K562 (cell line): ENCODE data around the gene LRRC71. TPM values are rescaled to one million over a fixed set of nuclear protein-coding genes. Genes with fewer than 3 reads are reported as not detected.

ENCODE experiments used
- ATF1 ChIP-seq, 2 experiments: fragments of 450-650 bp in 1 of 2; IDR thresholded peaks; 2 replicates each; pipeline ENCODE4 v1.6.1; 2016; ENCODE audit warnings: missing compliant biosample characterization in 1 of 2, missing genetic modification characterization in 1 of 2
- ATF7 ChIP-seq: fragments of 450-650 bp; IDR thresholded peaks from 2 replicates; pipeline ENCODE4 v1.7.1; 2014; ENCODE audit warnings: mild to moderate bottlenecking, moderate library complexity
- KDM5B ChIP-seq: fragments of 200-600 bp; sonication (generic); IDR thresholded peaks from 2 replicates; pipeline ENCODE4 v1.6.1; 2012; ENCODE audit warnings: low read depth, mild to moderate bottlenecking, moderate library complexity, low read length, control low read depth, inconsistent platforms; ENCODE audit not compliant: insufficient replicate concordance
- SRSF3 ChIP-seq: fragments of 200-400 bp; formaldehyde crosslinking; IDR thresholded peaks from 2 replicates; pipeline ENCODE4 v1.6.1; 2016; ENCODE audit warnings: mild to moderate bottlenecking, low read length, moderate library complexity; ENCODE audit not compliant: insufficient read depth
- ZBTB11 ChIP-seq, 3 experiments: fragments of 200-800 bp in 1 of 3; fragments of 250-450 bp in 1 of 3; fragments of 450-650 bp in 1 of 3; sonication (Bioruptor Pico) in 1 of 3; sonication (Bioruptor generic) in 1 of 3; formaldehyde crosslinking in 1 of 3; IDR thresholded peaks; 2 replicates each; pipeline versions ENCODE4 v1.6.1 to v1.8.0; 2016 to 2022; ENCODE audit warnings: mild to moderate bottlenecking in 2 of 3, missing genetic modification characterization in 2 of 3, missing compliant biosample characterization in 1 of 3, moderate library complexity in 1 of 3
- ZFX ChIP-seq: sonication (generic); formaldehyde crosslinking; IDR thresholded peaks from 2 replicates; pipeline ENCODE4 v1.8.0; 2022; ENCODE audit warnings: mild to moderate bottlenecking, missing genetic modification reagents, moderate library complexity
- polyA plus RNA-seq, 8 experiments: library from polyadenylated mRNA; depleted of rRNA in 4 of 8; stranded (reverse) in 5 of 8; unstranded in 3 of 8; fragments of >200 nt; fragmentation: Nextera tagmentation in 2 of 8; fragmentation: Illumina TruSeq in 1 of 8; extraction: Ambion mirVana in 2 of 8; extraction: Trizol in 1 of 8; gene quantifications; 2 replicates each; pipeline versions ENCODE4 v1.2.1 to v1.2.3, GENCODE V29; 2011 to 2014; ENCODE audit warnings: inconsistent platforms in 1 of 8, missing spikeins in 1 of 8
- total RNA-seq, 7 experiments: library from RNA; depleted of rRNA in 6 of 7; stranded (reverse); fragments of >200 nt in 6 of 7; fragmentation: Illumina TruSeq in 2 of 7; extraction: Trizol in 2 of 7; gene quantifications; 2 replicates each; pipeline versions ENCODE4 v1.2.1 to v1.2.3, GENCODE V29; 2011 to 2021; ENCODE audit warnings: low replicate concordance in 1 of 7
- TF ChIP-seq, protein P1 (sequence below), 2 experiments: IDR thresholded peaks; 2 replicates each; pipeline ENCODE4 v1.6.1; 2012; ENCODE audit warnings: improper control_type of control experiment in 2 of 2, low read depth in 2 of 2, low read length in 2 of 2, borderline replicate concordance in 1 of 2

LRRC71 gene
- total and polyA plus RNA-seq, 9 of the 15 experiments (the other 6 are each of a cell fraction or from before 2014, with no cell fraction given) = 0.06 to 1.2 (median 0.51) TPM; not detected in 1

DNA sequence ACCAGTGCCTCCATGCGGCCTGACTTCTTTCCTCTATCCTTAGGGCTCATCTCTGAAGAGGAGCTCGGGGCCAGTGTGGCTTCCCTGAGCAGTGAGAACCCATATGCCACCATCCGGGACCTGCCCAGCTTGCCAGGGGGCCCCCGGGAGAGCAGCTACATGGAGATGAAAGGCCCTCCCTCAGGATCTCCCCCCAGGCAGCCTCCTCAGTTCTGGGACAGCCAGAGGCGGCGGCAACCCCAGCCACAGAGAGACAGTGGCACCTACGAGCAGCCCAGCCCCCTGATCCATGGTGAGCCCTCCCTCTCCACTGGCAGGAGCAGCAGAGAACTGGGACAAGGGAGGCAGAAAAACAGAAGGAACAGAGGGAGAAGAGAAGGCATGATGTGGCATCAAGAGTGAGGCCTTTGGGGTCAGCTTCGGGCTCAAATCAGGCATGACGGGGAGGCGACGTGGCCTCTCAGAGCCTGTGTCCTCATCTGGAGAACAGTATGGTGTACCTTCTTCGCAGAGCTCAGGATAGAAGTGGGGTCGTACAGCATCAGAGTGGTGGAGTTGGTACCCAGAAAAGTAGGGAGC is 6.5 kb upstream of the LRRC71 start (continued):
- TF ChIP-seq ZBTB11 (CRISPR knock-in tag; IDR thresholded peaks at IDR 0.05) (0 out of 6 replicates have a peak, but pooled peaks of 1 of the 3 experiments have one; percentile 9), ATF1 (CRISPR knock-in tag; IDR thresholded peaks at IDR 0.05) (no peak), ATF1 (tag; IDR thresholded peaks at IDR 0.05) (peak; percentile 2; the same call in 1 of the 2 replicates), ZFX (CRISPR knock-in tag) (peak; percentile 49), KDM5B (no peak), SRSF3 (0 out of 2 replicates have a peak, but pooled peaks have one; percentile 24), ATF7 (no peak)
- TF ChIP-seq, protein P1, sequence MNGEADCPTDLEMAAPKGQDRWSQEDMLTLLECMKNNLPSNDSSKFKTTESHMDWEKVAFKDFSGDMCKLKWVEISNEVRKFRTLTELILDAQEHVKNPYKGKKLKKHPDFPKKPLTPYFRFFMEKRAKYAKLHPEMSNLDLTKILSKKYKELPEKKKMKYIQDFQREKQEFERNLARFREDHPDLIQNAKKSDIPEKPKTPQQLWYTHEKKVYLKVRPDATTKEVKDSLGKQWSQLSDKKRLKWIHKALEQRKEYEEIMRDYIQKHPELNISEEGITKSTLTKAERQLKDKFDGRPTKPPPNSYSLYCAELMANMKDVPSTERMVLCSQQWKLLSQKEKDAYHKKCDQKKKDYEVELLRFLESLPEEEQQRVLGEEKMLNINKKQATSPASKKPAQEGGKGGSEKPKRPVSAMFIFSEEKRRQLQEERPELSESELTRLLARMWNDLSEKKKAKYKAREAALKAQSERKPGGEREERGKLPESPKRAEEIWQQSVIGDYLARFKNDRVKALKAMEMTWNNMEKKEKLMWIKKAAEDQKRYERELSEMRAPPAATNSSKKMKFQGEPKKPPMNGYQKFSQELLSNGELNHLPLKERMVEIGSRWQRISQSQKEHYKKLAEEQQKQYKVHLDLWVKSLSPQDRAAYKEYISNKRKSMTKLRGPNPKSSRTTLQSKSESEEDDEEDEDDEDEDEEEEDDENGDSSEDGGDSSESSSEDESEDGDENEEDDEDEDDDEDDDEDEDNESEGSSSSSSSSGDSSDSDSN (IDR thresholded peaks at IDR 0.05; ENCODE audit: borderline replicate concordance in 1 of 2, low read depth in 2 of 2, low read length in 2 of 2) = 0 out of 4 replicates have a peak, but pooled peaks of 1 of the 2 experiments have one; percentile 8
